ENCODE results near the gene BACH2.

Gene BACH2

GRCh38 chr6:90238496-90239266 lies 58.0 kb downstream of the BACH2 start:
- no peak for DNase-seq (ENCODE audit: low read depth, low spot score)

GRCh38 chr6:90237350-90237990 lies 59.2 kb downstream of the BACH2 start:
- DNase-seq (ENCODE audit: low read depth, low spot score): no peak

GRCh38 chr6:90233994-90234393 lies 62.6 kb downstream of the BACH2 start:
- DNase-seq (ENCODE audit: low read depth, low spot score): no peak

GRCh38 chr6:90233213-90233612 lies 63.4 kb downstream of the BACH2 start:
- no peak for DNase-seq (ENCODE audit: low read depth, low spot score)

- DNase-seq (ENCODE audit: low read depth, low spot score): no peak
These were observed 64.8 kb downstream of the BACH2 start for GRCh38 chr6:90231798-90232197.

- no peak for DNase-seq (ENCODE audit: low read depth, low spot score)
These were observed 65.3 kb downstream of the BACH2 start for GRCh38 chr6:90231308-90231707.

GRCh38 chr6:90230548-90231215 lies 66.0 kb downstream of the BACH2 start:
- no peak for DNase-seq (ENCODE audit: low read depth, low spot score)

- DNase-seq (ENCODE audit: low read depth, low spot score): no peak
These were observed 67.2 kb downstream of the BACH2 start for GRCh38 chr6:90229331-90230010.

GRCh38 chr6:90227673-90228072 lies 69.0 kb downstream of the BACH2 start:
- DNase-seq (ENCODE audit: low read depth, low spot score): no peak

- DNase-seq (ENCODE audit: low read depth, low spot score): no peak
These were observed 69.4 kb downstream of the BACH2 start for GRCh38 chr6:90227213-90227612.

GRCh38 chr6:90226257-90226656 lies 70.4 kb downstream of the BACH2 start:
- DNase-seq (ENCODE audit: low read depth, low spot score): no peak

- DNase-seq (ENCODE audit: low read depth, low spot score): no peak
These were observed 72.4 kb downstream of the BACH2 start for GRCh38 chr6:90224196-90224595.

- DNase-seq (ENCODE audit: low read depth, low spot score): no peak
These were observed 73.9 kb downstream of the BACH2 start for GRCh38 chr6:90222724-90223198.

- DNase-seq (ENCODE audit: low read depth, low spot score): no peak
These were observed 74.6 kb downstream of the BACH2 start for GRCh38 chr6:90222008-90222407.

GRCh38 chr6:90221403-90221802 lies 75.2 kb downstream of the BACH2 start:
- no peak for DNase-seq (ENCODE audit: low read depth, low spot score)

GRCh38 chr6:90220273-90220672 lies 76.4 kb downstream of the BACH2 start:
- DNase-seq (ENCODE audit: low read depth, low spot score): no peak

GRCh38 chr6:90219209-90219985 lies 77.2 kb downstream of the BACH2 start:
- DNase-seq (ENCODE audit: low read depth, low spot score): peak; percentile 47

GRCh38 chr6:90218959-90219208 lies 77.8 kb downstream of the BACH2 start:
- DNase-seq (ENCODE audit: low read depth, low spot score): no peak

GRCh38 chr6:90217506-90218127 lies 79.0 kb downstream of the BACH2 start:
- DNase-seq (ENCODE audit: low read depth, low spot score): peak; percentile 29

GRCh38 chr6:90216072-90216977 lies 80.3 kb downstream of the BACH2 start:
- DNase-seq (ENCODE audit: low read depth, low spot score): no peak
